ENCODE data around the gene CAPN2. TPM values are rescaled to one million over a fixed set of nuclear protein-coding genes. Genes with fewer than 3 reads are reported as not detected.

The CAPN2 gene
- polyA plus RNA-seq, 1 experiment: 433 TPM

DNA sequence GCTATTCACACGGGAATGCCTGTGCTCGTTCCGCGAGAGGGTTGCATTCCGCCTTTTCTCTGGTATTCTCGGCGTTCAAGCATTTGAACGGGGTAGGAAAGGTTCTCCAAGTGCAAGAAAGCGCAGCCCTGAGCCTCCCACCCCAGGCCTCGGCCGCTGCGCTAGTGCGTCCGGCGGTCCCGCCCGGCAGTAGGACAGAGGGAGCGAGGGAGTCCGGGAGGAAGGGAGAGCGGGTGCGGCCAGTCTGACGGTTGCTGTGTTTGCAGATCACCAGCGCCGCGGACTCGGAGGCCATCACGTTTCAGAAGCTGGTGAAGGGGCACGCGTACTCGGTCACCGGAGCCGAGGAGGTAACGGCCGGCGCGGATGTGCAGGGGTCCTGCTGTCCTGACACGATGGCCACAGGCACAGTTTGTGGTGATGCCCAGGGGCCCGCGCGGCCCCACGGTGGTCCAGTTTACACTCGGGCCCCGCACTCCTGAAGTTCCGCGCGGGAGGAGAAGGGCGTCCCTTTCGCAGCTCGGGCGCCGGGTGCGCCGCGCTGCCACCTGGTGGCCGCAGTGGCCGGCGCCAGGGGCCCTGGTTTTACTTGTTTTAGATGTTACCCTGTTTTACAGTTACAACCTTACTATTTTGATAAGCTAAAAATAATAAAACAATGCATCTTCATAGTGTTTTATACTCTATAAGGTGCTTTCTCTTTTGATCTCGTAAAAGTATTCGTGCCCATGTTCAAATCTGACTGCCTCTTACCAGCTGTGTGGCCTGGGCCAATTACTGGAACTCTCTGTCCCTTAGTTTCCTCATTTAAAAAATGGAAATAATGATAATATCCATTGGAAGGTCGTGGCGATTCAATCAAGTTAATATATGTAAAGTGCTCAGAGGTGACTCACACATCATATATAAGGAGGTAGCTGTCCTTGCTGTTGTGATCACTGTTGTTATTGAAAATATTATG lies 36.7 kb downstream of the CAPN2 start:
- DNase-seq (ENCODE audit: low read depth, low spot score): no peak
- Histone ChIP-seq H3K27ac (ENCODE audit: low read depth, low read length) (peak overlapping the region; percentile 58), H3K9me3 (ENCODE audit: control insufficient read depth, insufficient read depth, low read length) (no peaks in the 10 kb centered on the region), H3K4me3 (ENCODE audit: low read depth, low read length) (peak overlapping the region; percentile 38), H3K27me3 (ENCODE audit: control insufficient read depth, insufficient read depth, low read length) (no peaks in the 10 kb centered on the region)
- ChIA-PET POLR2A (interaction anchor here (0.7 to 2.7 kb wide), 8 partner anchors 18 to 50 kb away, joined by 3 to 19 read pairs (median 4); partner anchors contain the start of gene CAPN2), CTCF (interaction anchor here (0.5 to 3.3 kb wide), 38 partner anchors 9 to 742 kb away, joined by 3 to 69 read pairs (median 6); partner anchors contain the start of gene CAPN2)
- TF ChIP-seq, protein P1, sequence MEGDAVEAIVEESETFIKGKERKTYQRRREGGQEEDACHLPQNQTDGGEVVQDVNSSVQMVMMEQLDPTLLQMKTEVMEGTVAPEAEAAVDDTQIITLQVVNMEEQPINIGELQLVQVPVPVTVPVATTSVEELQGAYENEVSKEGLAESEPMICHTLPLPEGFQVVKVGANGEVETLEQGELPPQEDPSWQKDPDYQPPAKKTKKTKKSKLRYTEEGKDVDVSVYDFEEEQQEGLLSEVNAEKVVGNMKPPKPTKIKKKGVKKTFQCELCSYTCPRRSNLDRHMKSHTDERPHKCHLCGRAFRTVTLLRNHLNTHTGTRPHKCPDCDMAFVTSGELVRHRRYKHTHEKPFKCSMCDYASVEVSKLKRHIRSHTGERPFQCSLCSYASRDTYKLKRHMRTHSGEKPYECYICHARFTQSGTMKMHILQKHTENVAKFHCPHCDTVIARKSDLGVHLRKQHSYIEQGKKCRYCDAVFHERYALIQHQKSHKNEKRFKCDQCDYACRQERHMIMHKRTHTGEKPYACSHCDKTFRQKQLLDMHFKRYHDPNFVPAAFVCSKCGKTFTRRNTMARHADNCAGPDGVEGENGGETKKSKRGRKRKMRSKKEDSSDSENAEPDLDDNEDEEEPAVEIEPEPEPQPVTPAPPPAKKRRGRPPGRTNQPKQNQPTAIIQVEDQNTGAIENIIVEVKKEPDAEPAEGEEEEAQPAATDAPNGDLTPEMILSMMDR (IDR thresholded peaks at IDR 0.05; ENCODE audit: low read depth, low read length): peak; percentile 87

DNA sequence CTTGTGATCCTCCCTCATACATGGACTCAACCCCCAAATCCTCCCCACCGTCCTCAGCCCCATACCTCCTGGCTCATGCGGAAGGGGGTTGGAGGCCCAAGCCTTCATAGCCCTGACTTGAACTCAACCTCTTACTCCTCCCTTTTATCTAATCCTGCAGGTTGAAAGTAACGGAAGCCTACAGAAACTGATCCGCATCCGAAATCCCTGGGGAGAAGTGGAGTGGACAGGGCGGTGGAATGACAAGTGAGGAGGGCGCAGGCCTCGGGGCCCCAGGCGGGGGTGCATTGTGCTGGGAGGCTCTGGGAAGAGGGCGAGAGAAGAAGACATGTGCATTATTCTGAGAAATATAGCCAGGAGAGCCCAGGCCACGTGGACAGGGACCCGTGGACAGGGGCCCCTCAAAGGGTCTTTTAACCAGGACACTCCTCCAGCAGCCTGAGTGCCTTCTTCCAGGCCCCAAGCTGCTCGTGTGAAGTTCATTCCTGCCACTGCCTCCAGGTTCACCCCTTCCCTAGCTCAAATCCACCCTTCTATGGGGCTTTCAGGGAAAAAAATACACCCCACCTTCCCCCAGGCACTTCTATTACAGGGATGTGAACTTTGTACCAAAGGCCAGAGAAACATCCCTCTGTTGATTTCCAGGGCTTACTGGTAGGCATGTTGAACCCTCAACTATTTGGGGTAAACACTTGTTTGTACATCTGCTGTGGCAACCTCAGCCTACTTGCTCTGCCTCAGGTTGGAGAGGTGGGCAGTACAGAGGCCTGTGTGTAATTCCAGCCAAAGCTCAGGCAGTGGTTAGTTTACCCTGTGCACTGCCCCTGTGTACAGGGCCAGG lies 38.6 kb downstream of the CAPN2 start:
- H3K4me3 ChIP-seq (ENCODE audit: low read depth, low read length): no peak overlapping the region
- TF ChIP-seq, protein P1 (IDR thresholded peaks at IDR 0.05; ENCODE audit: low read depth, low read length): no peak
- H3K27me3 ChIP-seq (ENCODE audit: control insufficient read depth, insufficient read depth, low read length): no peaks in the 10 kb centered on the region
- peak overlapping the region; percentile 11 for H3K27ac ChIP-seq (ENCODE audit: low read depth, low read length)
- no peak for DNase-seq (ENCODE audit: low read depth, low spot score)
- POLR2A ChIA-PET: no interaction called here
- CTCF ChIA-PET: interaction anchor here (0.6 to 3.3 kb wide), 6 partner anchors 10 to 51 kb away, joined by 3 to 69 read pairs (median 24); no protein-coding TSS in a partner anchor
- no peaks in the 10 kb centered on the region for H3K9me3 ChIP-seq (ENCODE audit: control insufficient read depth, insufficient read depth, low read length)

DNA sequence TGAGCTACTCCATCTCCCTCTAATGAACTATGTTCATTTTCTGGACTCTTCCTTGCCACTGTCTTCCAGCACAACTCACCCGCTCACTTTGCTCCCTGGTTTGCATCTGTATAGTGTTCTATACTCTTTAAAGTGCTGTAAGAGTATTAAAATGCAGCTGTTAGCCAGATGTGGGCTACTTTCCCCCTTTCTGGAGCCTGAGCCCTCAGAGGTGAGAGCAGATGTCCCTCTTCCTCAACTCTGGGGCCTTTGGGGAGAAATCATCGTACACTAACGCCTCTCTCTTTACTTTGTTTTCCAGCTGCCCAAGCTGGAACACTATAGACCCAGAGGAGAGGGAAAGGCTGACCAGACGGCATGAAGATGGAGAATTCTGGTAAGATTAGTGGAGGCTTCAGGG lies 39.4 kb downstream of the CAPN2 start:
- ChIA-PET CTCF (interaction anchor here (0.7 to 1.9 kb wide), 6 partner anchors 40 to 618 kb away, joined by 3 to 6 read pairs (median 4); no protein-coding TSS in a partner anchor), POLR2A (no interaction called here)
- TF ChIP-seq, protein P1 (IDR thresholded peaks at IDR 0.05; ENCODE audit: low read depth, low read length): no peak
- H3K4me3 ChIP-seq (ENCODE audit: low read depth, low read length): no peak overlapping the region
- no peaks in the 10 kb centered on the region for H3K27me3 ChIP-seq (ENCODE audit: control insufficient read depth, insufficient read depth, low read length)
- DNase-seq (ENCODE audit: low read depth, low spot score): no peak
- H3K9me3 ChIP-seq (ENCODE audit: control insufficient read depth, insufficient read depth, low read length): no peaks in the 10 kb centered on the region
- H3K27ac ChIP-seq (ENCODE audit: low read depth, low read length): peak overlapping the region; percentile 31

DNA sequence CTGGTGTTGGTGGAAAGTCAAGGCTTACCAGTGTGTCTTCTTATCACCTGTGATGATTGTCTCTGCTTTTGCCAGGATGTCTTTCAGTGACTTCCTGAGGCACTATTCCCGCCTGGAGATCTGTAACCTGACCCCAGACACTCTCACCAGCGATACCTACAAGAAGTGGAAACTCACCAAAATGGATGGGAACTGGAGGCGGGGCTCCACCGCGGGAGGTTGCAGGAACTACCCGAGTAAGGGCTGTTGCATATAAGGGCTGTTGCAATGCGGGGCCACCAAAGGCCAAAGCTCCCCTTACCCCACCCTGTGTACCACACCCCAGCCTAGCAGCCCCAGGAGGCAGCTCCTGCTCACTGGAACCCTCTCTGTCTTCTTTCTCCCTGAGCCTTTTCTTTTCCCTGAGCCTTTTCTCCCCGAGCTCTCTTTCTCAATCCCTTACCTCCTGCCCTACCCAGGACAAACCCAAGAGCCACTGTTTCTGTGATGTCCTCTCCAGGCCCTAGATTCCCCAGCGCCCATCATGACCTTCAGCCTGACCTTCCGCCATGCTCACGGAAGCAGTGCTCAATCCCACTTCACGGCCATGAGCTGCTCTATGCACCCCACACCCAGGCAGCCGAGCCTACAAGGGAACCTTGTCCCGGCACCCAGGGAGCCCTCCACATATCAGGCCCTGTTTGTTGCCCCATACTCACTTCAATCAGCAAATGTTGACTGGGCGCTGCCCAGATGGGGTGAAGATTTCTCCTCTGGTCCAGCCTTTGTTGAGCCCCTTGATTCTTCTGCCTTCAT lies 40.6 kb downstream of the CAPN2 start:
- Histone ChIP-seq H3K4me3 (ENCODE audit: low read depth, low read length) (no peak overlapping the region), H3K9me3 (ENCODE audit: control insufficient read depth, insufficient read depth, low read length) (no peaks in the 10 kb centered on the region), H3K27ac (ENCODE audit: low read depth, low read length) (no peak overlapping the region), H3K27me3 (ENCODE audit: control insufficient read depth, insufficient read depth, low read length) (no peaks in the 10 kb centered on the region)
- TF ChIP-seq, protein P1 (IDR thresholded peaks at IDR 0.05; ENCODE audit: low read depth, low read length): no peak
- DNase-seq (ENCODE audit: low read depth, low spot score): no peak
- ChIA-PET POLR2A (no interaction called here), CTCF (interaction anchor here (1.2 to 1.9 kb wide), 3 partner anchors 41 to 54 kb away, joined by 4 to 6 read pairs (median 5); no protein-coding TSS in a partner anchor)
